NCI-H128 (cell line): ENCODE results near the gene NOS1AP.
"Not testable (repeated sequence)": the region's sequence is repeated elsewhere in the genome, so short reads cannot be mapped to it uniquely, and the experiment has no call there.

ENCODE experiments used
- DNase-seq: peaks from one replicate; lab custom pipeline; 2025; ENCODE audit not compliant: unreplicated experiment; lab: John Stamatoyannopoulos, UW

The NOS1AP gene

DNA sequence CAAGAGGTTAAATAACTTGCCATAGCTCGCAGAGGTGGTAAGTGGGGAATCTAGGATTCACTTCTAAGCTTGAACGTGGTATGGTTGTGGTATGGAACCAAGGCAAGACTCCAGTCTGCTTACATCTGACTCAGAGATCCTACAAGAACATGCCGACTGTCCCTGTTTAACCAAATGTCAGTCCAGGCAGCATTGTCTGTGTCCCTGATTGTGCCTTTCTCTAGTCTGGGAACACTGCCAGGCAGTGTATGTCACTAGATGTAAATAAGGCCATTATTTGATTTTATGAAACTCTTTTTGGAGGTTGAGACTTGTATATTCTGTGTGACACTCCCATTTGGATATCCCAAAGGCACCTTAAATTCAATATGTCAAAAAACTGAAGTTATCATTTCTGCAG is 96.0 kb downstream of the NOS1AP start:
- DNase-seq = no peak

- DNase-seq = no peak
Measured at GRCh38 chr1:162166917-162167615, 97.6 kb downstream of the NOS1AP start.

- no peak for DNase-seq
Measured at GRCh38 chr1:162168261-162168660, 98.8 kb downstream of the NOS1AP start.

DNA sequence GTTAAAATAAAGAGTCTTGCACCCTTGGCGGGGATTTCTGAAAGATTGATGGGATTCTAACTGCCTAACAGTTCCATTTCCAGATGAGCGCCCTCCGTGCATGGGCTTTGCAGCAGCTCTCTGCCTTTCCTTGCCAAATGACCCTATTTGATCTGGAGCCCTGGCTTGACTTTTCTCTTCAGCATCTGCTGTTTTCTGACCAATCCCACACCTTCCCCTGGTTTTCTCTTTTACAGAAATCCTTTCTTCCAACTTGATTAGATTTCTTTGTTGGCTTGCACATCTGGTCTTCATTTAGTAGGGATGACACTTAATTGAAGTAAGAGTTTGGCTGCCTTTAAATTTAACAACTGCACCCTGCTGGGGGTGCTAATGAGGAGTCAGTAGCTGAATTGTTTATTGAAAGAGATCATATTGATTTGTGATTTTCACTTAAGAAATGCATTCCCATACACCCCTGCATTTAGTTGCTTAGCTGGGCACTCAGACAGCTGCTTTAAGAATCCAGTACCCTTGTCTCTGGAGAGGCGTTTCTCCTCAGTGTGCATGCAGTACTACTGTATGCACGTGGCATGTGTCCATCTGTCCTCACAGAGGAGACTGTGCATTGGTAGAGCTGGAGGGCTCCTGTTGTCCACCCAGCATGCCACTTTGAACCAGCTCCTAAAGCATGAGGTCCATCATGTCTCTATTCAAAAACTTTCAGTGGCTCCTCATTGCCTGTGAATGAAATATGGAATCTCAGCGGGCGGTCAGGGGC is 99.7 kb downstream of the NOS1AP start:
- DNase-seq = no peak

GRCh38 chr1:162171111-162171510 is 101.6 kb downstream of the NOS1AP start:
- DNase-seq = no peak

DNA sequence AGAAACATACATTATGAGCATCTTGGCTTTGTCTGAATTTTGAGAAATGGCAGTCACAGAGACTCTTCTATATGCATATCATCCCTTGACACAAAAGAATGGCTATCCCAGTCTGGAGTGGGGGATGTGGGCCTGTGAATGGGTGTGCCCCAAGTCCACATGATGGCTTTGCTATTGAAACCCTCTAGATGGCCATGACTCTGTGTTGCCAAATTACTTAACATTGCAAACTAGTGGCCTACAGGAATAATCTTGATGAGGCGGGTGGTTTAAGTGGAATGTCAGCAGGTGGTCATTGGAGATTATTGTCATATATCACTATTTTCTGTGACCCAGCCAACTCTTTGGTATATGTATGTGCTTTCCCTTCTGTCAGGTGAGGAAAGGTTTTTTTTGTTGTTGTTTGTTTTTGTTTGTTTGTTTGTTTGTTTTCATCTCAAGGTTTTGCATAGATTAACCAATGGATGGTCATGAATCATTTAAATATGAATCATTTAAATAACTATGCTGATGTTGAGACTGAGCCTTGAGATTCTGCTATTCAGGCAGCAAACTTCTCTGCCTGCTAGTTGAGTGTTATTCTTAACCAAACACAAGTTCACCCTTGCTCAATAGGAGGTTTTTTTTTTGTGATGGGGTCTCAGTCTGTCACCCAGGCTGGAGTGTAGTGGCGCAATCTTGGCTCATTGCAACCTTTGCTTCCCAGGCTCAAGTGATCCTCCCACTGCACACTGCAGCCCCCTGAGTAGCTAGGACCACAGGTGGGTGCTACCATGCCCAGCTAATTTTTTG is 103.0 kb downstream of the NOS1AP start:
- no peak for DNase-seq

DNA sequence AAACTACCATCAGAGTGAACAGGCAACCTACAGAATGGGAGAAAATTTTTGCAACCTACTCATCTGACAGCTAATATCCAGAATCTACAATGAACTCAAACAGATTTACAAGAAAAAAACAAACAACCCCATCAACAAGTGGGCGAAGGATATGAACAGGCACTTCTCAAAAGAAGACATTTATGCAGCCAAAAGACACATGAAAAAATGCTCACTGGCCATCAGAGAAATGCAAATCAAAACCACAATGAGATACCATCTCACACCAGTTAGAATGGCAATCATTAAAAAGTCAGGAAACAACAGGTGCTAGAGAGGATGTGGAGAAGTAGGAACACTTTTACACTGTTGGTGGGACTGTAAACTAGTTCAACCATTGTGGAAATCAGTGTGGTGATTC is 104.1 kb downstream of the NOS1AP start:
- not testable (repeated sequence) for DNase-seq

- not testable (repeated sequence) for DNase-seq
Measured at GRCh38 chr1:162174027-162174426, 104.5 kb downstream of the NOS1AP start.

DNA sequence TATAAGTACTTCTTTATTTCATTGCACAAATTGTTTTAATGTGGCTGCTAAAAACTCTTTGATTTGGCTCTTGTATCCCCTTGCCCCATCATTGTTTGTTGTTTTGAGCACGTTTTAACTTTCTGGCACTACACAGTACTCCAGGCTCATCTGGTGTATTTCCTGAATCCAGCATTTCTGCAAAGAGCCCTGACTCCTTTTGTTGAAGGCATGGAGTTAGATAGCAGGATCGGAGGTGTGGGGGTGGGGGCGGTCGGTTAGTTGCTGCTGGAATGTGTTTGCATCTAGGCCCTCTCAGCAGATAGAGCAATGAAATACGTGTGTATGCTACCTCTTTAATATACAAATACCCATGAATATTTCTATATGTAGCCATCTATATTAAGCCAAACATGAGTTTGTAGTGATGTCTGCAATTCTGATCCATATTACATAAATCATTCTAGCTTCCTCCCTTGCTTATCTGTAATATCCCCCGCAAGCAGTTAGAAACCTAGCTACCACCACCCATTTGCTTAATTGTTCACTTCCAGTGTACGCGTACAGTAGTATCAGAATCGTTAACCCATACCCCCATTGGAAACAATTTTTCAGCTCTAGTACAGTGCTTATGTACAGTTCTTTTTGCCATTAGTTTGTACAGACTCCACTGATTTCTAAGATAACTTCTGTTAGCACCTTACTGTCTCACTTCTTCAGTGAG is 106.0 kb downstream of the NOS1AP start:
- DNase-seq = no peak

DNA sequence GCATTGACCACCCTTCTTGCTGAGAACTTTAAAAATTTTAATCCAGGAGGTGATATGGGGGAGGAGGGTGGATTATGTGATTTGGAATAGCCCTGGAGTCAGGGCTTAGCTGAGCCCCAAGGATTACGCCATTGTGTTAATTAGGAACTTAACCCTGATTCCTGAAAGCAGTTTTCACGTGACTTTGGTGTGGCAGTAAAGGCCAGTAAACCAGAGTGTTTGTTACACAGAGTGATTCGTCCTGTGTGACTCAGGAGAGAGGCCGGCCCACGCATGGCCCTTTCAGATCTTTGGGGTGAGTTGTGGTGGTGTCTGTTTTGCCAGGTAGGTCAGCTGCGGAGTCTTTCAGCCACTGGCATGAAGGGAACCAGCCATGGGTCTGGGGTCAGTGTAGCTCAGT is 107.6 kb downstream of the NOS1AP start:
- DNase-seq = no peak

GRCh38 chr1:162178432-162178831 is 108.9 kb downstream of the NOS1AP start:
- DNase-seq = no peak

DNA sequence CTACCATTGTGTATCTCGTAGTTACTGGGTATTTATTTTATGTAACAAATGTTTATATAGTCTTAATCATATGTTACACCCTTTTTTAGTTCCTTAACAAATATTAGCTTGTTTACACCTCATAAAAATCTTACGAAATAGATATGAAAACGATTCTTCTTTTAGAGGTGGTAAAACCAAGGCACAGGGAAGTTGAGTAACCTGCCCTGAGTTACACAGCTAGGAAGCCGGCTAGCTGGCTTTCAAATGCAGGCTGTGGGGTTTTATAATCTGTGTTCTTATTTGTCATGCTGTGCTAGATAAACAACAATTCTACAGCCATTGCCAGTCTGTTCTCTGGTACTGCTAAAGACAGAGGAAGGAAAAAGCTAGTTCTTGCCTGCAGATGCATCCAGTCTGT is 109.6 kb downstream of the NOS1AP start:
- no peak for DNase-seq

GRCh38 chr1:162180813-162181212 is 111.3 kb downstream of the NOS1AP start:
- no peak for DNase-seq

DNA sequence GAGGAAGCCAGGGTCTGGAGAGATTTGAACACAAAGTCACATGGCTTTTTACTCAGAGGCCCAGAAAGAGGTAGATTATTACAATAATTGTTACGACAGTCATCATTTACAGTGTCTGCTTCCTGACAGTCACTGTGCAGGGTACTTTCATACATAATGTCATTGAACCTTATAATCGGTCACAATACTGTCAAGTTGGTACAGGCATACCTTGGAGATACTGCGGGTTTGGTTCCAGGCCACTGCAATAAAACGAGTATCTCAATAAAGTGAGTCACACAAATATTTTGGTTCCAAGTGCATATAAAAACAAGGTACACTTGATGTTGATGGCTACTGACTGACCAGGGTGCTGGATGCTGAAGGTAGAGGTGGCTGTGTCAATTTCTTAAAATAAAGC is 112.6 kb downstream of the NOS1AP start:
- DNase-seq = no peak

GRCh38 chr1:162185314-162186025 is 116.0 kb downstream of the NOS1AP start:
- no peak for DNase-seq

DNA sequence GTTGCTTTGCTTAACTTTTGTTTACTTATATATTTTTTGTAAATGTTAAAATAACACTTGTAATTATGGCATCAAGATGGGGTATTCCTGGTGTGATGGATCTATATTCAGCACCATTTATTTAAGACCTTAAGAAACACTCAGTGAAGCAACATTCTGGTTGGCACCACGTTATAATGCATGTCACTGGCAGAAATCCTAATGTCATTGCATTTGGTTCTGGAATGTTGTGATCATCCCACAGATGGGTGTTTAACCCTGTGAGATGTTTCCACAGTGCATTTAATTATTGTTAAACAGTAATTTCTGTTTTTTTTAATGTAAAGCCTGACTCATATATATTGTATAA is 116.5 kb downstream of the NOS1AP start:
- DNase-seq = no peak

- no peak for DNase-seq
Measured at GRCh38 chr1:162186406-162186805, 116.9 kb downstream of the NOS1AP start.

DNA sequence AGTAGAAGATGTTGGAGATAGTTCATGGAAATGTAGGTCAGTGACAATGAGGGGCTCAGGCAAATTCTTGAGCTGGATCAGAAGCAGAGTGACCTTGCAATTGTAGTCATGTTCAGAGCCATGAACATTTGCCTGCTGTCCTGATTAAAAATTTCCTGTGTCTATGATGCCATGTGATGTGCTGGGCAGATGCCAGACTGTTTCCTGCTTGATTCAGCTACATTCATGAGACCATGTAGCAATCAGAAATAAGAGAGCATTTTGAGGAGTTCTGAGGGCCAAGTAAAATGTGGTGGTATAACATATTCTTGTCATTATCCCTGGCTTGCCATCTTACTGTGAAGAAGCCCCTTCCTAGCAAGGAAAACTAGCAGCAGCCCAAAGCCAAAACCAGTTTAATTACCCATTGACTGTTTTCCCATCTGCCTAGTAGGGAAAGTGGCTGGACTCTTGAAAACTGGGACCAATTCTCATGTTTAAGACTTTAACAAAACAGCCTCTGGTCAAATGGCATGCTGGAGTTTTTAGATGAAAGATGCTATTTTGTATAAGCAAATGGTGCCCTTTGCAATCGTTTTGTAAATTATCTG is 118.3 kb downstream of the NOS1AP start:
- no peak for DNase-seq

DNA sequence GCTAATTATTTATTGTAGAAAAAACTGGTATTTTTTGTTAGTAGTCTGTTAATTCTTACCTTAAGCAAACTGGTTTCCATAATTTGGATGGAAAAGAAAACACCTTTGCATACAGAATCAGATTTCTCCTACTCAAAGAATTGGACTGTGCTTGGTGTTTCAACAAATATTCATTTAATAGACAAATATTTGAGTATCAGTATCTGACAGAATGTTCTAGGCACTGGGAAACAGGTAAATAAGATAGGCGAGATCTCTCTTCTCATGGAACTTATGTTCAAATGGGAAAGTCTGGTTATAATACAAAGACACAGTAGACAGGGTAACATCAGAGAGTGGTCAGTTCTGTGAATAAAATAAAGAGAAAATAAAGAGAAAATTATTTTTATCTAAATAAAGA is 119.9 kb downstream of the NOS1AP start:
- DNase-seq = no peak
